Measurements from ENCODE around the gene CYP2A7.
A peak's percentile ranks its signal among the peaks of the same experiment; 100 is the strongest.
"Not testable (repeated sequence)": the region's sequence is repeated elsewhere in the genome, so short reads cannot be mapped to it uniquely, and the experiment has no call there.

Gene CYP2A7

GRCh38 chr19:40831502-40832430, 50.3 kb downstream of the CYP2A7 start:
- CTCF ChIA-PET, result no interaction called here
- peak; percentile 37 for DNase-seq (ENCODE audit: extremely low spot score)
- POLR2A ChIA-PET, result no interaction called here
- peak; percentile 89 for TF ChIP-seq L3MBTL2 (conservative IDR thresholded peaks at IDR 0.05)
- TF ChIP-seq BHLHE40 (IDR thresholded peaks at IDR 0.05; ENCODE audit: borderline replicate concordance), result peak; percentile 60
- no peak for TF ChIP-seq PKNOX1 (IDR thresholded peaks at IDR 0.05)

GRCh38 chr19:40830741-40831140, 51.3 kb downstream of the CYP2A7 start:
- POLR2A ChIA-PET; CTCF ChIA-PET; DNase-seq (ENCODE audit: extremely low spot score): not testable (repeated sequence)

- no peak for DNase-seq (ENCODE audit: extremely low spot score)
- ChIA-PET CTCF (no interaction called here), POLR2A (no interaction called here)
- TF ChIP-seq LEF1 (IDR thresholded peaks at IDR 0.05; ENCODE audit: borderline replicate concordance) (no peak), TARDBP (IDR thresholded peaks at IDR 0.05) (no peak), FOXK2 (IDR thresholded peaks at IDR 0.05) (no peak), ELF4 (IDR thresholded peaks at IDR 0.05) (no peak), FOXM1 (IDR thresholded peaks at IDR 0.05; ENCODE audit: borderline replicate concordance) (no peak), NFRKB (IDR thresholded peaks at IDR 0.05) (no peak), FOXA1 (IDR thresholded peaks at IDR 0.05) (no peak), SUZ12 (IDR thresholded peaks at IDR 0.05) (no peak), ARNT (IDR thresholded peaks at IDR 0.05) (no peak), HDGF (IDR thresholded peaks at IDR 0.05; ENCODE audit: borderline replicate concordance) (no peak), L3MBTL2 (conservative IDR thresholded peaks at IDR 0.05) (no peak), CTBP1 (IDR thresholded peaks at IDR 0.05; ENCODE audit: borderline replicate concordance) (no peak), PKNOX1 (IDR thresholded peaks at IDR 0.05) (no peak), SP1 (IDR thresholded peaks at IDR 0.05) (no peak), BHLHE40 (IDR thresholded peaks at IDR 0.05; ENCODE audit: borderline replicate concordance) (no peak), ZNF384 (IDR thresholded peaks at IDR 0.05) (no peak)
Observed at GRCh38 chr19:40829205-40829604, 52.8 kb downstream of the CYP2A7 start.

- ChIA-PET POLR2A (no interaction called here), CTCF (interaction anchor here (0.9 kb wide), 1 partner anchor 8 kb away, joined by 3 read pairs; no protein-coding TSS in a partner anchor)
- no peak for DNase-seq (ENCODE audit: extremely low spot score)
- TF ChIP-seq SP1 (IDR thresholded peaks at IDR 0.05) (no peak), L3MBTL2 (conservative IDR thresholded peaks at IDR 0.05) (no peak), TARDBP (IDR thresholded peaks at IDR 0.05) (no peak), ELF4 (IDR thresholded peaks at IDR 0.05) (no peak), CTBP1 (IDR thresholded peaks at IDR 0.05; ENCODE audit: borderline replicate concordance) (no peak), HDGF (IDR thresholded peaks at IDR 0.05; ENCODE audit: borderline replicate concordance) (no peak), PKNOX1 (IDR thresholded peaks at IDR 0.05) (no peak), ARNT (IDR thresholded peaks at IDR 0.05) (no peak), LEF1 (IDR thresholded peaks at IDR 0.05; ENCODE audit: borderline replicate concordance) (no peak), NFRKB (IDR thresholded peaks at IDR 0.05) (no peak), FOXA1 (IDR thresholded peaks at IDR 0.05) (no peak), SUZ12 (IDR thresholded peaks at IDR 0.05) (no peak), FOXK2 (IDR thresholded peaks at IDR 0.05) (no peak), BHLHE40 (IDR thresholded peaks at IDR 0.05; ENCODE audit: borderline replicate concordance) (no peak), FOXM1 (IDR thresholded peaks at IDR 0.05; ENCODE audit: borderline replicate concordance) (no peak), ZNF384 (IDR thresholded peaks at IDR 0.05) (no peak)
Observed at GRCh38 chr19:40827386-40828247, 54.4 kb downstream of the CYP2A7 start.

GRCh38 chr19:40826699-40827385, 55.2 kb downstream of the CYP2A7 start:
- CTCF ChIA-PET; DNase-seq (ENCODE audit: extremely low spot score): not testable (repeated sequence)

GRCh38 chr19:40826312-40826698, 55.7 kb downstream of the CYP2A7 start:
- DNase-seq (ENCODE audit: extremely low spot score); CTCF ChIA-PET; POLR2A ChIA-PET: not testable (repeated sequence)

More at GRCh38 chr19:40826699-40827385, 55.2 kb downstream of the CYP2A7 start:
- POLR2A ChIA-PET, result not testable (repeated sequence)

GRCh38 chr19:40825460-40826095, 56.5 kb downstream of the CYP2A7 start:
- POLR2A ChIA-PET, CTCF ChIA-PET: not testable (repeated sequence)

More at GRCh38 chr19:40825460-40826095, 56.5 kb downstream of the CYP2A7 start:
- not testable (repeated sequence) for DNase-seq (ENCODE audit: extremely low spot score)
